Hair follicular keratinocyte (primary cell): ENCODE measurements around the gene NPHS2. TPM values are rescaled to one million over a fixed set of nuclear protein-coding genes. Genes with fewer than 3 reads are reported as not detected.

Experiments used
- total RNA-seq: library from RNA; depleted of rRNA; stranded (reverse); fragments of >200 nt; gene quantifications from 2 replicates; pipeline ENCODE4 v1.2.3, GENCODE V29; 2015

The NPHS2 gene
- total RNA-seq, result not detected in 2 replicates

GRCh38 chr1:179575497-179576314 is at the start of gene NPHS2:
NPHS2 (minus strand) TSS chr1:179575948; CDS start chr1:179575864, 84 bp downstream.

GRCh38 chr1:179591592-179592580 is 16.1 kb upstream of the NPHS2 start, which contains the start of gene TDRD5:
TDRD5 (plus strand) TSS chr1:179591832; CDS start chr1:179592616, 784 bp downstream.

Other genes starting within 250 kb of the NPHS2 start
- gene AXDND1, start 210.0 kb downstream of the NPHS2 start, total RNA-seq, result not detected in 2 replicates
- gene TDRD5, start 15.9 kb upstream of the NPHS2 start, total RNA-seq, result not detected in 2 replicates
- gene FAM163A, start 167.3 kb upstream of the NPHS2 start, total RNA-seq, result not detected in 2 replicates